HepG2 (cell line): Measurements from ENCODE around the gene TACC2. TPM values are rescaled to one million over a fixed set of nuclear protein-coding genes. Genes with fewer than 3 reads are reported as not detected.

Experiments
- ATAC-seq: fragments of 200-7000 bp; cut with Tn5 transposase; 3 replicates; pipeline ENCODE4 v1.9.1; 2020; ENCODE audit warnings: mild to moderate bottlenecking, moderate library complexity
- BruUV-seq: library from RNA; stranded (reverse); fragments of 400-500 nt; replicated peaks from 2 replicates; lab custom pipeline; 2021; lab: Mats Ljungman, UMichigan
- CTCF ChIA-PET: fragments of 300-600 bp; formaldehyde crosslinking; extraction: SDS; loops from one replicate; lab custom pipeline; 2021; ENCODE audit warnings: low total read pairs, inconsistent platforms, low intra/inter-chr PET ratio; lab: Yijun Ruan, JAX
- POLR2A ChIA-PET: fragments of 350-600 bp; sonication (Branson Sonifier 250); formaldehyde crosslinking; loops from one replicate; lab custom pipeline; 2020; ENCODE audit warnings: antibody characterized with exemption, inconsistent platforms; lab: Yijun Ruan, JAX
- DNase-seq: peaks from one replicate; pipeline ENCODE4 v3.0.0-alpha.2; 2015; ENCODE audit warnings: low spot score
- FAIRE-seq: peaks from 3 replicates; lab custom pipeline; 2011; peaks lifted over from hg19 to GRCh38; lab: Jason Lieb, UNC
- H2AFZ ChIP-seq: one replicate; pipeline ENCODE4 v1.6.1; 2011; ENCODE audit warnings: low read length, inconsistent platforms
- H3K27ac ChIP-seq: fragments of 300-600 bp; 3 replicates; pipeline ENCODE4 v1.8.0; 2011; ENCODE audit warnings: mixed run types, mild to moderate bottlenecking, mixed read lengths, low read length, inconsistent platforms; ENCODE audit not compliant: insufficient read depth; ENCODE audit errors: extremely low read length
- H3K27me3 ChIP-seq, 2 experiments: fragments of 200-600 bp in 1 of 2; 2 replicates in 1 of 2; 3 replicates in 1 of 2; pipeline versions ENCODE4 v1.6.0 to v1.8.0; 2011; ENCODE audit warnings: low read length in 2 of 2, mild to moderate bottlenecking in 2 of 2, moderate library complexity in 2 of 2, inconsistent platforms in 1 of 2; ENCODE audit not compliant: insufficient read depth in 2 of 2, control insufficient read depth in 1 of 2
- H3K36me3 ChIP-seq, 2 experiments: fragments of 200-600 bp in 1 of 2; replicated peaks in 1 of 2; 2 replicates in 1 of 2; 3 replicates in 1 of 2; pipeline versions ENCODE4 v1.5.1 to v1.8.0; 2011; ENCODE audit warnings: low read length in 2 of 2, inconsistent platforms in 1 of 2; ENCODE audit not compliant: insufficient read depth in 2 of 2, control insufficient read depth in 1 of 2
- H3K4me1 ChIP-seq: 2 replicates; pipeline ENCODE4 v1.5.1; 2012; ENCODE audit warnings: low read length, inconsistent platforms; ENCODE audit not compliant: insufficient read depth
- H3K4me2 ChIP-seq: 2 replicates; pipeline ENCODE4 v1.6.0; 2011; ENCODE audit warnings: low read depth, low read length, inconsistent platforms
- H3K4me3 ChIP-seq, 3 experiments: fragments of 200-600 bp in 1 of 3; sonication (generic), shearing (Covaris generic) in 1 of 3; replicated peaks in 1 of 3; 2 replicates each; pipeline ENCODE4 v1.5.1; 2011 to 2016; ENCODE audit warnings: low read length in 3 of 3, inconsistent platforms in 2 of 3, low read depth in 2 of 3, mild to moderate bottlenecking in 2 of 3, control low read depth in 1 of 3, mixed read lengths in 1 of 3; ENCODE audit not compliant: insufficient read depth in 1 of 3
- H3K79me2 ChIP-seq: one replicate; pipeline ENCODE4 v1.6.1; 2011; ENCODE audit warnings: low read length, inconsistent platforms; ENCODE audit not compliant: insufficient read depth
- H3K9ac ChIP-seq: 2 replicates; pipeline ENCODE4 v1.6.0; 2011; ENCODE audit warnings: mild to moderate bottlenecking, low read depth, low read length, inconsistent platforms; ENCODE audit not compliant: insufficient read depth
- H3K9me3 ChIP-seq: 2 replicates; pipeline ENCODE4 v1.5.1; 2012; ENCODE audit warnings: mild to moderate bottlenecking, low read length
- H4K20me1 ChIP-seq: 2 replicates; pipeline ENCODE4 v1.6.0; 2011; ENCODE audit warnings: inconsistent platforms, mild to moderate bottlenecking, low read length, moderate library complexity; ENCODE audit not compliant: insufficient read depth
- BHLHE40 ChIP-seq: IDR thresholded peaks from 2 replicates; pipeline ENCODE4 v1.6.1; 2011; ENCODE audit warnings: low read length, improper control_type of control experiment
- CBX5 ChIP-seq: sonication (generic); formaldehyde crosslinking; IDR thresholded peaks from 2 replicates; pipeline ENCODE4 v1.4.0; 2020; ENCODE audit warnings: missing genetic modification reagents, borderline replicate concordance
- DNMT1 ChIP-seq: sonication (generic); formaldehyde crosslinking; IDR thresholded peaks from 2 replicates; pipeline ENCODE4 v1.5.1; 2020; ENCODE audit warnings: mild to moderate bottlenecking, missing genetic modification reagents
- HINFP ChIP-seq: sonication (generic); formaldehyde crosslinking; IDR thresholded peaks from 2 replicates; pipeline ENCODE4 v1.4.0; 2020; ENCODE audit warnings: low read depth, mild to moderate bottlenecking, missing genetic modification reagents
- HMG20A ChIP-seq: IDR thresholded peaks from 2 replicates; pipeline ENCODE4 v1.6.1; 2016; ENCODE audit warnings: borderline replicate concordance
- NCOA5 ChIP-seq: sonication (generic); formaldehyde crosslinking; IDR thresholded peaks from 2 replicates; pipeline ENCODE4 v1.4.0; 2020; ENCODE audit warnings: missing genetic modification reagents
- NR2F6 ChIP-seq, 2 experiments: IDR thresholded peaks; 2 replicates each; pipeline ENCODE4 v1.6.1; 2016; ENCODE audit warnings: antibody characterized with exemption in 1 of 2, mild to moderate bottlenecking in 1 of 2
- NR3C1 ChIP-seq: sonication (generic); formaldehyde crosslinking; IDR thresholded peaks from 2 replicates; pipeline ENCODE4 v1.4.0; 2020; ENCODE audit warnings: missing genetic modification reagents
- PAX8 ChIP-seq: sonication (generic); formaldehyde crosslinking; IDR thresholded peaks from 2 replicates; pipeline ENCODE4 v1.8.0; 2022; ENCODE audit warnings: mild to moderate bottlenecking, missing genetic modification reagents, borderline replicate concordance
- SNRNP70 ChIP-seq: fragments of 200-400 bp; formaldehyde crosslinking; IDR thresholded peaks from 2 replicates; pipeline ENCODE4 v1.6.1; 2017; ENCODE audit warnings: mild to moderate bottlenecking, low read depth, low read length, moderate library complexity
- ZC3H4 ChIP-seq: sonication (generic); formaldehyde crosslinking; IDR thresholded peaks from 2 replicates; pipeline ENCODE4 v1.4.0; 2020; ENCODE audit warnings: missing genetic modification reagents, borderline replicate concordance
- ZNF350 ChIP-seq: sonication (generic); formaldehyde crosslinking; IDR thresholded peaks from 2 replicates; pipeline ENCODE4 v1.4.0; 2020; ENCODE audit warnings: mild to moderate bottlenecking, low read depth, missing genetic modification reagents, borderline replicate concordance
- ZNF577 ChIP-seq: sonication (generic); formaldehyde crosslinking; IDR thresholded peaks from 2 replicates; pipeline ENCODE4 v1.4.0; 2020; ENCODE audit warnings: mild to moderate bottlenecking, low read depth, missing genetic modification reagents, borderline replicate concordance
- WGBS: methylation state at CpG from one replicate; pipeline ENCODE4 v1.1.6; 2017; ENCODE audit warnings: low lambda C conversion rate; 5-methylcytosine and 5-hydroxymethylcytosine counted together
- in situ Hi-C: cut with HindIII; loops from 2 replicates; pipeline ENCODE4 v1.10.0; 2017; ENCODE audit warnings: low pct_unique_long_range_greater_than_20kb; ENCODE audit not compliant: extremely low pct_ligation_motif_present
- intact Hi-C: fragments of 100-400 bp; cut with micrococcal nuclease; formaldehyde crosslinking; loops from one replicate; pipeline ENCODE4 v1.10.0; 2022; ENCODE audit not compliant: unreplicated experiment
- polyA plus RNA-seq, 8 experiments: library from polyadenylated mRNA; depleted of rRNA in 3 of 8; stranded (reverse) in 7 of 8; unstranded in 1 of 8; fragments of >200 nt; fragmentation: Illumina TruSeq in 4 of 8; extraction: Trizol in 4 of 8; gene quantifications; 2 replicates each; pipeline versions ENCODE4 v1.2.1 to v1.2.3, GENCODE V29; 2011 to 2016; ENCODE audit warnings: low read depth in 4 of 8, missing spikeins in 1 of 8, mixed read lengths in 1 of 8; ENCODE audit not compliant: insufficient read depth in 1 of 8
- total RNA-seq, 5 experiments: library from RNA; depleted of rRNA; stranded (reverse); fragments of >200 nt; fragmentation: Illumina TruSeq; extraction: Trizol; gene quantifications; 2 replicates each; pipeline ENCODE4 v1.2.3, GENCODE V29; 2016; ENCODE audit warnings: low read depth in 1 of 5

TACC2 gene
- total and polyA plus RNA-seq, 2 of the 13 experiments (the other 11 are each of a cell fraction or from before 2014, with no cell fraction given): 11.8 to 16.0 TPM

- TF ChIP-seq NR3C1 (CRISPR knock-in tag): no peak
- TF ChIP-seq CBX5 (CRISPR knock-in tag): no peak
- no peak for TF ChIP-seq HINFP (CRISPR knock-in tag)
- no peak for TF ChIP-seq ZNF350 (CRISPR knock-in tag)
- TF ChIP-seq NR2F6 (IDR thresholded peaks at IDR 0.05): no peak
- no peak for TF ChIP-seq NR2F6 (CRISPR knock-in tag; IDR thresholded peaks at IDR 0.05)
- TF ChIP-seq NCOA5 (CRISPR knock-in tag): no peak
- no peak for TF ChIP-seq BHLHE40
Observed at GRCh38 chr10:122208571-122209430, 219.8 kb downstream of the TACC2 start (continued).

GRCh38 chr10:122210481-122211265, 221.7 kb downstream of the TACC2 start:
- Histone ChIP-seq H3K36me3 (peaks cover 22 to 34% of the 10 kb centered on the region in 2 experiments; a peak in 4 of 5 replicates), H3K4me2 (no peak overlapping the region), H3K27ac (no peak overlapping the region), H3K27me3 (no peaks in the 10 kb centered on the region), H2AFZ (no peak overlapping the region), H3K79me2 (no peaks in the 10 kb centered on the region), H3K4me1 (peaks cover 31% of the 10 kb centered on the region), H3K9ac (no peak overlapping the region), H3K4me3 (no peak overlapping the region), H4K20me1 (no peaks in the 10 kb centered on the region; the same call in 1 of the 2 replicates), H3K9me3 (no peaks in the 10 kb centered on the region)
- in situ Hi-C loops: no loop called here
- ATAC-seq (no peak), FAIRE-seq (no peak), DNase-seq (no peak)
- intact Hi-C loops: no loop called here
- BruUV-seq: TSS peak; percentile 42
- TF ChIP-seq HMG20A (CRISPR knock-in tag) (no peak), SNRNP70 (no peak), ZNF577 (no peak), PAX8 (CRISPR knock-in tag) (no peak), ZC3H4 (no peak), DNMT1 (CRISPR knock-in tag) (no peak)
- ChIA-PET POLR2A (no interaction called here), CTCF (no interaction called here)
- 96% methylated on average over 30 of the region's 30 CpGs for WGBS
